ENCODE data around the gene MAD1L1.

Gene MAD1L1

GRCh38 chr7:1942243-1942940, 290.4 kb downstream of the MAD1L1 start:
- no peak for TF ChIP-seq CTCF (conservative IDR thresholded peaks at IDR 0.05; ENCODE audit: control insufficient read depth, insufficient read depth, low read depth, low read length)
- DNase-seq (ENCODE audit: low read depth): no peak
- no peak overlapping the region for H3K4me3 ChIP-seq (ENCODE audit: control insufficient read depth, low read depth, low read length)

GRCh38 chr7:1941464-1942242, 291.1 kb downstream of the MAD1L1 start:
- no peak overlapping the region for H3K4me3 ChIP-seq (ENCODE audit: control insufficient read depth, low read depth, low read length)

GRCh38 chr7:1940863-1941262, 291.9 kb downstream of the MAD1L1 start:
- H3K4me3 ChIP-seq (ENCODE audit: control insufficient read depth, low read depth, low read length): no peak overlapping the region
- no peak for TF ChIP-seq CTCF (conservative IDR thresholded peaks at IDR 0.05; ENCODE audit: control insufficient read depth, insufficient read depth, low read depth, low read length)
- no peak for DNase-seq (ENCODE audit: low read depth)

More at GRCh38 chr7:1941464-1942242, 291.1 kb downstream of the MAD1L1 start:
- no peak for DNase-seq (ENCODE audit: low read depth)
- no peak for TF ChIP-seq CTCF (conservative IDR thresholded peaks at IDR 0.05; ENCODE audit: control insufficient read depth, insufficient read depth, low read depth, low read length)

GRCh38 chr7:1940402-1940786, 292.4 kb downstream of the MAD1L1 start:
- peak overlapping the region; percentile 32 for H3K4me3 ChIP-seq (ENCODE audit: control insufficient read depth, low read depth, low read length)
- peak; percentile 88 for DNase-seq (ENCODE audit: low read depth)
- no peak for TF ChIP-seq CTCF (conservative IDR thresholded peaks at IDR 0.05; ENCODE audit: control insufficient read depth, insufficient read depth, low read depth, low read length)

- peak; percentile 61 for DNase-seq (ENCODE audit: low read depth)
- H3K4me3 ChIP-seq (ENCODE audit: control insufficient read depth, low read depth, low read length): peak overlapping the region; percentile 32
Observed at GRCh38 chr7:1939434-1940401, 293.0 kb downstream of the MAD1L1 start.

More at GRCh38 chr7:1939434-1940401, 293.0 kb downstream of the MAD1L1 start:
- no peak for TF ChIP-seq CTCF (conservative IDR thresholded peaks at IDR 0.05; ENCODE audit: control insufficient read depth, insufficient read depth, low read depth, low read length)

All from fibroblast of mammary gland (primary cell).